Mucosa of stomach (tissue), 1 donor: ENCODE data around the gene SNX24.
"Not testable (repeated sequence)": the region's sequence is repeated elsewhere in the genome, so short reads cannot be mapped to it uniquely, and the experiment has no call there.

Experiments
- H3K27me3 ChIP-seq: one replicate; pipeline ENCODE4 v1.7.0; 2013; ENCODE audit warnings: mild to moderate bottlenecking, low read length; ENCODE audit not compliant: control insufficient read depth, insufficient read depth
- H3K36me3 ChIP-seq: one replicate; pipeline ENCODE4 v1.7.0; 2013; ENCODE audit warnings: low read length; ENCODE audit not compliant: control insufficient read depth, insufficient read depth
- H3K4me1 ChIP-seq: one replicate; pipeline ENCODE4 v1.7.0; 2013; ENCODE audit warnings: mild to moderate bottlenecking, low read length; ENCODE audit not compliant: control insufficient read depth, insufficient read depth
- H3K4me3 ChIP-seq: one replicate; pipeline ENCODE4 v1.7.0; 2013; ENCODE audit warnings: low read length
- H3K9ac ChIP-seq: one replicate; pipeline ENCODE4 v1.7.0; 2013; ENCODE audit warnings: mild to moderate bottlenecking, low read length, moderate library complexity
- H3K9me3 ChIP-seq: one replicate; pipeline ENCODE4 v1.7.0; 2013; ENCODE audit warnings: mild to moderate bottlenecking, low read length, moderate library complexity; ENCODE audit not compliant: control insufficient read depth
- donor health status: Pancreatic carcinoma.

The SNX24 gene

GRCh38 chr5:122846051-122846550 lies 688 bp downstream of the SNX24 start:
- Histone ChIP-seq H3K4me3 (peak overlapping the region; percentile 72), H3K4me1 (peaks cover 8% of the 10 kb centered on the region), H3K9ac (peak overlapping the region; percentile 75), H3K36me3 (no peaks in the 10 kb centered on the region), H3K9me3 (no peaks in the 10 kb centered on the region), H3K27me3 (no peaks in the 10 kb centered on the region)

GRCh38 chr5:122847687-122848081 lies 2.3 kb downstream of the SNX24 start:
- Histone ChIP-seq H3K9me3 (no peaks in the 10 kb centered on the region), H3K4me3 (no peak overlapping the region), H3K9ac (no peak overlapping the region), H3K27me3 (no peaks in the 10 kb centered on the region), H3K4me1 (peaks cover 8% of the 10 kb centered on the region), H3K36me3 (no peaks in the 10 kb centered on the region)

- Histone ChIP-seq H3K9me3 (no peaks in the 10 kb centered on the region), H3K36me3 (no peaks in the 10 kb centered on the region), H3K4me3 (no peak overlapping the region), H3K4me1 (peaks cover 8% of the 10 kb centered on the region), H3K9ac (no peak overlapping the region), H3K27me3 (no peaks in the 10 kb centered on the region)
Observed at GRCh38 chr5:122849771-122850170, 4.4 kb downstream of the SNX24 start.

- not testable (repeated sequence) for H3K27me3 ChIP-seq, H3K9ac ChIP-seq
Observed at GRCh38 chr5:122857538-122857937, 12.1 kb downstream of the SNX24 start.

GRCh38 chr5:122858451-122858850 lies 13.0 kb downstream of the SNX24 start:
- Histone ChIP-seq H3K36me3 (no peaks in the 10 kb centered on the region), H3K4me1 (no peaks in the 10 kb centered on the region), H3K9ac (no peak overlapping the region), H3K9me3 (no peaks in the 10 kb centered on the region), H3K4me3 (no peak overlapping the region), H3K27me3 (no peaks in the 10 kb centered on the region)

More at GRCh38 chr5:122857538-122857937, 12.1 kb downstream of the SNX24 start:
- not testable (repeated sequence) for H3K9me3 ChIP-seq, H3K4me3 ChIP-seq, H3K4me1 ChIP-seq, H3K36me3 ChIP-seq

- no peaks in the 10 kb centered on the region for H3K36me3 ChIP-seq
- no peak overlapping the region for H3K4me3 ChIP-seq
- H3K9ac ChIP-seq, result no peak overlapping the region
- H3K9me3 ChIP-seq, result no peaks in the 10 kb centered on the region
- no peaks in the 10 kb centered on the region for H3K27me3 ChIP-seq
- H3K4me1 ChIP-seq, result no peaks in the 10 kb centered on the region
Observed at GRCh38 chr5:122863240-122863639, 17.8 kb downstream of the SNX24 start.

- H3K36me3 ChIP-seq, result no peaks in the 10 kb centered on the region
- no peak overlapping the region for H3K9ac ChIP-seq
- no peaks in the 10 kb centered on the region for H3K27me3 ChIP-seq
- no peaks in the 10 kb centered on the region for H3K9me3 ChIP-seq
- no peak overlapping the region for H3K4me3 ChIP-seq
- H3K4me1 ChIP-seq, result no peaks in the 10 kb centered on the region
Observed at GRCh38 chr5:122863721-122864120, 18.3 kb downstream of the SNX24 start.

- Histone ChIP-seq H3K36me3 (no peaks in the 10 kb centered on the region), H3K4me1 (no peaks in the 10 kb centered on the region), H3K4me3 (no peak overlapping the region), H3K9ac (no peak overlapping the region), H3K27me3 (no peaks in the 10 kb centered on the region), H3K9me3 (no peaks in the 10 kb centered on the region)
Observed at GRCh38 chr5:122864400-122864799, 19.0 kb downstream of the SNX24 start.

GRCh38 chr5:122864842-122865241 lies 19.4 kb downstream of the SNX24 start:
- no peaks in the 10 kb centered on the region for H3K4me1 ChIP-seq
- H3K9me3 ChIP-seq, result no peaks in the 10 kb centered on the region
- H3K27me3 ChIP-seq, result no peaks in the 10 kb centered on the region
- H3K36me3 ChIP-seq, result no peaks in the 10 kb centered on the region
- no peak overlapping the region for H3K9ac ChIP-seq
- no peak overlapping the region for H3K4me3 ChIP-seq

- Histone ChIP-seq H3K4me1 (no peaks in the 10 kb centered on the region), H3K4me3 (no peak overlapping the region), H3K27me3 (no peaks in the 10 kb centered on the region), H3K9me3 (no peaks in the 10 kb centered on the region), H3K9ac (no peak overlapping the region), H3K36me3 (no peaks in the 10 kb centered on the region)
Observed at GRCh38 chr5:122870219-122870856, 24.9 kb downstream of the SNX24 start.

- Histone ChIP-seq H3K27me3 (no peaks in the 10 kb centered on the region), H3K36me3 (no peaks in the 10 kb centered on the region), H3K4me3 (no peak overlapping the region), H3K9ac (no peak overlapping the region), H3K4me1 (no peaks in the 10 kb centered on the region), H3K9me3 (no peaks in the 10 kb centered on the region)
Observed at GRCh38 chr5:122871661-122872060, 26.2 kb downstream of the SNX24 start.

GRCh38 chr5:122874179-122874875 lies 28.9 kb downstream of the SNX24 start:
- H3K27me3 ChIP-seq, result no peaks in the 10 kb centered on the region
- no peak overlapping the region for H3K4me3 ChIP-seq
- H3K4me1 ChIP-seq, result no peaks in the 10 kb centered on the region
- H3K9me3 ChIP-seq, result no peaks in the 10 kb centered on the region
- H3K9ac ChIP-seq, result no peak overlapping the region
- H3K36me3 ChIP-seq, result no peaks in the 10 kb centered on the region
